ENCODE data around the gene ADAT3.

DNA sequence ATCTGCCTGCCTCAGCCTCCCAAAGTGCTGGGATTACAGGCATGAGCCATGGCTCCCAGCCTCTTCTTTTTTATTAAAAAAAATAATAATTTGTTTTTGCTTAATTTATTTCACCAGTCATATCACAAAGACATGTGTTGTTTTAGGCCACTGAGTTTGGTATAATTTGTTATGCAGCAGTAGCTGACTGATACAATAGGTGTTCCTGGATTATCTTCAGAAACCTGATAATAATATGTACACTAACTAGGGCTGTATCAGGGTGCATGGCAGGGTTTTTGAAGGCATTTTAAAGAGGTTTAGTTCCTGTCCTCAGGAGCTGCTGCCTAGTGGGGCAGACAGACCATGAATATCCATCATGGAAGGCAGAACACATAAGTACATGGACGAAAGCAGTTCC, 26.2 kb downstream of the ADAT3 start:
- TF ChIP-seq CTCF (IDR thresholded peaks at IDR 0.05) (no peak), POLR2A (IDR thresholded peaks at IDR 0.05) (no peak)
